A549 (cell line): Measurements from ENCODE around the gene ELMO2.

Experiments used
- CEBPB ChIP-seq, 2 experiments: fragments of >200 bp in 1 of 2; sonication (Bioruptor Twin) in 1 of 2; formaldehyde crosslinking in 1 of 2; IDR thresholded peaks; 2 replicates each; pipeline ENCODE4 v1.6.1; 2012 to 2016
- EP300 ChIP-seq, 2 experiments: fragments of >200 bp; sonication (Bioruptor Twin); formaldehyde crosslinking; IDR thresholded peaks; 2 replicates in 1 of 2; 3 replicates in 1 of 2; pipeline ENCODE4 v1.6.1; 2016 to 2017
- HEYL ChIP-seq: fragments of 250-450 bp; sonication (Bioruptor Pico); IDR thresholded peaks from 2 replicates; pipeline ENCODE4 v1.8.0; 2021; ENCODE audit warnings: mild to moderate bottlenecking, moderate library complexity
- KDM1A ChIP-seq: fragments of 200-600 bp; sonication (generic); IDR thresholded peaks from 2 replicates; pipeline ENCODE4 v1.6.1; 2016; ENCODE audit warnings: low read depth, mild to moderate bottlenecking
- RFX5 ChIP-seq: fragments of 450-650 bp; IDR thresholded peaks from 2 replicates; pipeline ENCODE4 v1.7.1; 2014; ENCODE audit warnings: antibody characterized with exemption, mild to moderate bottlenecking, moderate library complexity
- SMC3 ChIP-seq: fragments of >200 bp; sonication (Bioruptor Twin); formaldehyde crosslinking; IDR thresholded peaks from 3 replicates; pipeline ENCODE4 v1.6.1; 2018; ENCODE audit warnings: inconsistent platforms
- TF ChIP-seq, protein P1 (sequence below): fragments of 450-650 bp; IDR thresholded peaks from 2 replicates; pipeline ENCODE4 v1.6.1; 2014; ENCODE audit warnings: antibody characterized with exemption
- TF ChIP-seq, protein P2 (sequence below): fragments of >200 bp; sonication (Bioruptor Twin); formaldehyde crosslinking; IDR thresholded peaks from 3 replicates; pipeline ENCODE4 v1.5.1; 2016
- TF ChIP-seq, protein P3 (sequence below): IDR thresholded peaks from 2 replicates; pipeline ENCODE4 v1.6.1; 2012
- TF ChIP-seq, protein P4 (sequence below): fragments of 250-450 bp; sonication (Bioruptor Pico); IDR thresholded peaks from 2 replicates; pipeline ENCODE4 v1.5.0; 2021; ENCODE audit warnings: mild to moderate bottlenecking, moderate library complexity, borderline replicate concordance
- TF ChIP-seq, protein P5 (sequence below): fragments of 200-600 bp; sonication (generic); IDR thresholded peaks from 2 replicates; pipeline ENCODE4 v1.6.1; 2016; ENCODE audit warnings: antibody characterized with exemption, mild to moderate bottlenecking, moderate library complexity
- TF ChIP-seq, protein P6 (sequence below): IDR thresholded peaks from 2 replicates; pipeline ENCODE4 v1.6.1; 2012

DNA sequence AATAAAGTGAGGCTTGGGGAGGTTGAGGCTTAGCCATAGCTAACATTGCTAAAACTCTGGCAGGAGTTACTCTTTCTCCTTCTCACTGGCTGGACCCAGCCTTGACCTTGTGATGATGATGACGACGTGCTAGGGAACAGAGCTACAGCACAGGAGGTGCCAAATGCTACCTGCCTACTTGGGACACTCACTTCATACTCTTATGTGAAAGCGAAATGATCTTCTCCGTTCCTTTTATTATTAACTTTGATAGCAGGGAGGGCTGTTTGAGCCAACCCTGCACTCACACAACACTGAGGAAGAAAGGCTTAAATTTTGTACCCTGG is 1.2 kb upstream of the ELMO2 start:
- TF ChIP-seq EP300 (IDR thresholded peaks at IDR 0.05) (no peak), HEYL (CRISPR knock-in tag) (no peak), RFX5 (no peak), KDM1A (no peak), CEBPB (IDR thresholded peaks at IDR 0.05) (no peak), SMC3 (no peak)
- TF ChIP-seq, protein P1, sequence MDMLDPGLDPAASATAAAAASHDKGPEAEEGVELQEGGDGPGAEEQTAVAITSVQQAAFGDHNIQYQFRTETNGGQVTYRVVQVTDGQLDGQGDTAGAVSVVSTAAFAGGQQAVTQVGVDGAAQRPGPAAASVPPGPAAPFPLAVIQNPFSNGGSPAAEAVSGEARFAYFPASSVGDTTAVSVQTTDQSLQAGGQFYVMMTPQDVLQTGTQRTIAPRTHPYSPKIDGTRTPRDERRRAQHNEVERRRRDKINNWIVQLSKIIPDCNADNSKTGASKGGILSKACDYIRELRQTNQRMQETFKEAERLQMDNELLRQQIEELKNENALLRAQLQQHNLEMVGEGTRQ = no peak
- TF ChIP-seq, protein P2, sequence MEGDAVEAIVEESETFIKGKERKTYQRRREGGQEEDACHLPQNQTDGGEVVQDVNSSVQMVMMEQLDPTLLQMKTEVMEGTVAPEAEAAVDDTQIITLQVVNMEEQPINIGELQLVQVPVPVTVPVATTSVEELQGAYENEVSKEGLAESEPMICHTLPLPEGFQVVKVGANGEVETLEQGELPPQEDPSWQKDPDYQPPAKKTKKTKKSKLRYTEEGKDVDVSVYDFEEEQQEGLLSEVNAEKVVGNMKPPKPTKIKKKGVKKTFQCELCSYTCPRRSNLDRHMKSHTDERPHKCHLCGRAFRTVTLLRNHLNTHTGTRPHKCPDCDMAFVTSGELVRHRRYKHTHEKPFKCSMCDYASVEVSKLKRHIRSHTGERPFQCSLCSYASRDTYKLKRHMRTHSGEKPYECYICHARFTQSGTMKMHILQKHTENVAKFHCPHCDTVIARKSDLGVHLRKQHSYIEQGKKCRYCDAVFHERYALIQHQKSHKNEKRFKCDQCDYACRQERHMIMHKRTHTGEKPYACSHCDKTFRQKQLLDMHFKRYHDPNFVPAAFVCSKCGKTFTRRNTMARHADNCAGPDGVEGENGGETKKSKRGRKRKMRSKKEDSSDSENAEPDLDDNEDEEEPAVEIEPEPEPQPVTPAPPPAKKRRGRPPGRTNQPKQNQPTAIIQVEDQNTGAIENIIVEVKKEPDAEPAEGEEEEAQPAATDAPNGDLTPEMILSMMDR = no peak
- TF ChIP-seq, protein P3, sequence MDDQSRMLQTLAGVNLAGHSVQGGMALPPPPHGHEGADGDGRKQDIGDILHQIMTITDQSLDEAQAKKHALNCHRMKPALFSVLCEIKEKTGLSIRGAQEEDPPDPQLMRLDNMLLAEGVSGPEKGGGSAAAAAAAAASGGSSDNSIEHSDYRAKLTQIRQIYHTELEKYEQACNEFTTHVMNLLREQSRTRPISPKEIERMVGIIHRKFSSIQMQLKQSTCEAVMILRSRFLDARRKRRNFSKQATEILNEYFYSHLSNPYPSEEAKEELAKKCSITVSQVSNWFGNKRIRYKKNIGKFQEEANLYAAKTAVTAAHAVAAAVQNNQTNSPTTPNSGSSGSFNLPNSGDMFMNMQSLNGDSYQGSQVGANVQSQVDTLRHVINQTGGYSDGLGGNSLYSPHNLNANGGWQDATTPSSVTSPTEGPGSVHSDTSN = no peak
- TF ChIP-seq, protein P4, sequence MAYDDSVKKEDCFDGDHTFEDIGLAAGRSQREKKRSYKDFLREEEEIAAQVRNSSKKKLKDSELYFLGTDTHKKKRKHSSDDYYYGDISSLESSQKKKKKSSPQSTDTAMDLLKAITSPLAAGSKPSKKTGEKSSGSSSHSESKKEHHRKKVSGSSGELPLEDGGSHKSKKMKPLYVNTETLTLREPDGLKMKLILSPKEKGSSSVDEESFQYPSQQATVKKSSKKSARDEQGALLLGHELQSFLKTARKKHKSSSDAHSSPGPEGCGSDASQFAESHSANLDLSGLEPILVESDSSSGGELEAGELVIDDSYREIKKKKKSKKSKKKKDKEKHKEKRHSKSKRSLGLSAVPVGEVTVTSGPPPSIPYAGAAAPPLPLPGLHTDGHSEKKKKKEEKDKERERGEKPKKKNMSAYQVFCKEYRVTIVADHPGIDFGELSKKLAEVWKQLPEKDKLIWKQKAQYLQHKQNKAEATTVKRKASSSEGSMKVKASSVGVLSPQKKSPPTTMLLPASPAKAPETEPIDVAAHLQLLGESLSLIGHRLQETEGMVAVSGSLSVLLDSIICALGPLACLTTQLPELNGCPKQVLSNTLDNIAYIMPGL (CRISPR knock-in tag) = no peak
- TF ChIP-seq, protein P5, sequence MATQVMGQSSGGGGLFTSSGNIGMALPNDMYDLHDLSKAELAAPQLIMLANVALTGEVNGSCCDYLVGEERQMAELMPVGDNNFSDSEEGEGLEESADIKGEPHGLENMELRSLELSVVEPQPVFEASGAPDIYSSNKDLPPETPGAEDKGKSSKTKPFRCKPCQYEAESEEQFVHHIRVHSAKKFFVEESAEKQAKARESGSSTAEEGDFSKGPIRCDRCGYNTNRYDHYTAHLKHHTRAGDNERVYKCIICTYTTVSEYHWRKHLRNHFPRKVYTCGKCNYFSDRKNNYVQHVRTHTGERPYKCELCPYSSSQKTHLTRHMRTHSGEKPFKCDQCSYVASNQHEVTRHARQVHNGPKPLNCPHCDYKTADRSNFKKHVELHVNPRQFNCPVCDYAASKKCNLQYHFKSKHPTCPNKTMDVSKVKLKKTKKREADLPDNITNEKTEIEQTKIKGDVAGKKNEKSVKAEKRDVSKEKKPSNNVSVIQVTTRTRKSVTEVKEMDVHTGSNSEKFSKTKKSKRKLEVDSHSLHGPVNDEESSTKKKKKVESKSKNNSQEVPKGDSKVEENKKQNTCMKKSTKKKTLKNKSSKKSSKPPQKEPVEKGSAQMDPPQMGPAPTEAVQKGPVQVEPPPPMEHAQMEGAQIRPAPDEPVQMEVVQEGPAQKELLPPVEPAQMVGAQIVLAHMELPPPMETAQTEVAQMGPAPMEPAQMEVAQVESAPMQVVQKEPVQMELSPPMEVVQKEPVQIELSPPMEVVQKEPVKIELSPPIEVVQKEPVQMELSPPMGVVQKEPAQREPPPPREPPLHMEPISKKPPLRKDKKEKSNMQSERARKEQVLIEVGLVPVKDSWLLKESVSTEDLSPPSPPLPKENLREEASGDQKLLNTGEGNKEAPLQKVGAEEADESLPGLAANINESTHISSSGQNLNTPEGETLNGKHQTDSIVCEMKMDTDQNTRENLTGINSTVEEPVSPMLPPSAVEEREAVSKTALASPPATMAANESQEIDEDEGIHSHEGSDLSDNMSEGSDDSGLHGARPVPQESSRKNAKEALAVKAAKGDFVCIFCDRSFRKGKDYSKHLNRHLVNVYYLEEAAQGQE = no peak
- TF ChIP-seq, protein P6, sequence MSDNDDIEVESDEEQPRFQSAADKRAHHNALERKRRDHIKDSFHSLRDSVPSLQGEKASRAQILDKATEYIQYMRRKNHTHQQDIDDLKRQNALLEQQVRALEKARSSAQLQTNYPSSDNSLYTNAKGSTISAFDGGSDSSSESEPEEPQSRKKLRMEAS = no peak
